HL-60 (cell line): ENCODE results near the gene CDC42BPG.

ENCODE experiments used
- POLR2AphosphoS5 ChIP-seq: IDR thresholded peaks from 2 replicates; pipeline ENCODE4 v1.6.1; 2012; ENCODE audit warnings: low read depth
- REST ChIP-seq: IDR thresholded peaks from 2 replicates; pipeline ENCODE4 v1.6.1; 2012; ENCODE audit warnings: low read depth; ENCODE audit not compliant: insufficient replicate concordance
- SPI1 ChIP-seq: IDR thresholded peaks from 2 replicates; pipeline ENCODE4 v1.6.1; 2012; ENCODE audit warnings: low read depth, mild to moderate bottlenecking, borderline replicate concordance
- TF ChIP-seq, protein P1 (sequence below): IDR thresholded peaks from one replicate; pipeline ENCODE4 v1.5.1; 2011; ENCODE audit warnings: low read length, control low read depth, inconsistent platforms; ENCODE audit not compliant: insufficient read depth

DNA sequence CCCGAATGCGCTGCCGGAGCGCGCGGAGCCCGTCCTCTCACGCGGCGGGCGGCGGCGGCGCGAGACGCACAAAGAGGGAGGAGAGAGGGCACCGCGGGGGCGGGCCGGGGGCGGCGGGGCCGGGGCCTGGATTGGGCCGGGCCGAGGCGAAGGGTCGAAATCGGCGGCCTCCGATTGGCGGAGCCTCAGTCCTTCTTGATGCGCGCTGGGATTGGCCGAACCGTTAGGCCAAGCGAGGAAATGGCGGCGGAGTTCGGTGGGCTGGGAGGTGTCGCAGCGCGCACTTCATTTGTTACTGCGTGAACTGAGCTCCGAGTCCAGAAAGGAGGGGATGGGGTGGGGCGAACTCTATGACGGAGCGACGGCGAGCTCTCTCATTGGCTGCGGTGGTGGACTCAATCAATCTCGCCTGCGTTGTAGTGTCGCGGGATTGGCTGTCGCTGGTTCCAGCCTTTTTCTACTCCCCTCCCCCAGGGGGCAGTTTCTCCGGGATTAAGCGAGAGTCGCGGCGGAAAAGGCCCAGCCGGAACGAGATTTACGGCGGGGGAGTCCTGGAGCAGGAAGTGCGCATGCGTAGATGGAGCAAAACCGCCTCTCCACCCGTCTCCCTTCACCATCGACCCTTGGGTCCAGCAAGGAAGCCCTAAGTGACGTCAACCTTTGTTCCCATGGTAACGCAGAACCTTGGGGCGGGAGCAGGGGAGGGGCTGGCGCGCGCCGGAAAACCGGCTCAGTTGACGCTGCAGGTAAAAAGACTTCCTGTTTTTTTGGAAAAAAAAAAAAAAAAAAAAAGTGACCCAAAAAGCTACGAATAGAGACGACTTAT lies 65.8 kb downstream of the CDC42BPG start, which contains the start of gene SF1:
- TF ChIP-seq, protein P1, sequence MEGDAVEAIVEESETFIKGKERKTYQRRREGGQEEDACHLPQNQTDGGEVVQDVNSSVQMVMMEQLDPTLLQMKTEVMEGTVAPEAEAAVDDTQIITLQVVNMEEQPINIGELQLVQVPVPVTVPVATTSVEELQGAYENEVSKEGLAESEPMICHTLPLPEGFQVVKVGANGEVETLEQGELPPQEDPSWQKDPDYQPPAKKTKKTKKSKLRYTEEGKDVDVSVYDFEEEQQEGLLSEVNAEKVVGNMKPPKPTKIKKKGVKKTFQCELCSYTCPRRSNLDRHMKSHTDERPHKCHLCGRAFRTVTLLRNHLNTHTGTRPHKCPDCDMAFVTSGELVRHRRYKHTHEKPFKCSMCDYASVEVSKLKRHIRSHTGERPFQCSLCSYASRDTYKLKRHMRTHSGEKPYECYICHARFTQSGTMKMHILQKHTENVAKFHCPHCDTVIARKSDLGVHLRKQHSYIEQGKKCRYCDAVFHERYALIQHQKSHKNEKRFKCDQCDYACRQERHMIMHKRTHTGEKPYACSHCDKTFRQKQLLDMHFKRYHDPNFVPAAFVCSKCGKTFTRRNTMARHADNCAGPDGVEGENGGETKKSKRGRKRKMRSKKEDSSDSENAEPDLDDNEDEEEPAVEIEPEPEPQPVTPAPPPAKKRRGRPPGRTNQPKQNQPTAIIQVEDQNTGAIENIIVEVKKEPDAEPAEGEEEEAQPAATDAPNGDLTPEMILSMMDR = no peak
- TF ChIP-seq SPI1 (peak; percentile 91), REST (no peak), POLR2AphosphoS5 (peak; percentile 76)
